GM19193 (cell line): ENCODE measurements around the gene SMYD1.

Experiments used
- POLR2A ChIP-seq: IDR thresholded peaks from 4 replicates; pipeline ENCODE4 v1.6.1; 2011; ENCODE audit not compliant: insufficient read depth, insufficient read length; ENCODE audit errors: extremely low read depth

Gene SMYD1

DNA sequence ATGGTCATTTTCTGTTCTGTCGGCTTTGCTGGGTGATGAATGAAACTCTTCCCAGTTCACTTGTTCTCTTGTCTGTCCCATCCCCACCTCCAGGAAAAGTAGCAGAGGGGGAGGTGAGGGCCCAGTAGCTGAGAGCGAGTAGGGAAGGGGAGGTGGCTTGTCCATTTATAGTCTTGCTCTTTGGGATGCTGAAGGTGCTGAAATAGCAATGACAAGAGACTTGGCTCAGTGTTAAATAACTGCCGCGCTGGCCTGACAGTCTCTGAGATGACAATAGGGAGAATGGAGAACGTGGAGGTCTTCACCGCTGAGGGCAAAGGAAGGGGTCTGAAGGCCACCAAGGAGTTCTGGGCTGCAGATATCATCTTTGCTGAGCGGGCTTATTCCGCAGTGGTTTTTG, at the start of gene SMYD1:
Gene SMYD1, plus strand, starts transcription at position 228 of the 400 bp plus-strand sequence. Its CDS starts 40 bp downstream, at position 268.
- no peak for TF ChIP-seq POLR2A

GRCh38 chr2:88018909-88019308, 48.7 kb upstream of the SMYD1 start:
- no peak for TF ChIP-seq POLR2A

DNA sequence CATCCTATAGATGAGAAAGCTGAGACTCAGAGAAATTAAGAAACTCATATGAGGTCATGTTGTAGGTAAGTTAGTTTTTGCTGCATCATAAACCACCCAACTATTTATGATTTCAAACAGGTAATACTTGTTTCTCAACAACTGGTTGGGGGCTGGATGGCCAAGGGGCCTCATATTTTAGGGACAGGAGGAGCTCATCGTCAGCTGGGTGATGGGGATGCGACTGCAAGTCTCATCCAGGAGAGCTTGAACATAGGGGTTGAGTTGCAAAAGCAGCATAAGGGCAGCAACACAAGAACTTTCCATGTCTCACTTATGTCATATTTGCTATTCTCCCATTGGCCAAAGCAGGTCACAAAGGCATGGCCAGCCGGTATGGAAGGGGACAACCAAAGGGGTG, 47.6 kb upstream of the SMYD1 start:
- no peak for TF ChIP-seq POLR2A

DNA sequence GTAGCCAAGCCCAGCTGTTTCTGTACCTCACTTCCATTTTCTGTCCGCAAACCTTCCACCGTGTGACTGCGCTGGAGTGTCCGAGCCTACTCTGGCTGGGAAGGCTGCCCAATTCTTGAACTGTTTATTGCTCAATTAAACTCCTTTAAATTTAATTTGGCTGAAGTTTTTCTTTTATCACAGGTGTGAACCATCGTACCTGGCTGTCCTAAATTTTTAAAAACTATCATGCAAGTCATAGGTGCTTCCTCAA, 45.0 kb upstream of the SMYD1 start:
- TF ChIP-seq POLR2A: no peak

DNA sequence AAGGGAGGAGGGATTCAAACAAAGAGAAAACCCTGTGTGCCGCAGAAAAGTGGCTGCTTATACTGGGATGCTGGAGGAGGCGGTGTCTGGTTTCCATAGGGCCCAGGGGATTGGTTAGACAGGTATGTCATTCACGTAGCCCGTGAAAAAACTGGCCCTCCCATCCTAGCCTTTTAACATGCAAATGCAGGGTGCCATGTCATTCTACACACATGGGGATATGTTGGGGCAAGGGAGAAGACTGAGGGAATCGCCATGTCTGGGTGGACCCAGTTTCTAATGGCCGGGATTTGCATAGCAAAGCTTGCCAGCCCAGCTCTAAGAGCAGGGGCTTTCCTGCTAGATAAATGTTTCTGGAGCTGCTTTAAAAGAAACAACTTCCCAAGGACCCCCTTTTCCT, 43.1 kb upstream of the SMYD1 start:
- no peak for TF ChIP-seq POLR2A

DNA sequence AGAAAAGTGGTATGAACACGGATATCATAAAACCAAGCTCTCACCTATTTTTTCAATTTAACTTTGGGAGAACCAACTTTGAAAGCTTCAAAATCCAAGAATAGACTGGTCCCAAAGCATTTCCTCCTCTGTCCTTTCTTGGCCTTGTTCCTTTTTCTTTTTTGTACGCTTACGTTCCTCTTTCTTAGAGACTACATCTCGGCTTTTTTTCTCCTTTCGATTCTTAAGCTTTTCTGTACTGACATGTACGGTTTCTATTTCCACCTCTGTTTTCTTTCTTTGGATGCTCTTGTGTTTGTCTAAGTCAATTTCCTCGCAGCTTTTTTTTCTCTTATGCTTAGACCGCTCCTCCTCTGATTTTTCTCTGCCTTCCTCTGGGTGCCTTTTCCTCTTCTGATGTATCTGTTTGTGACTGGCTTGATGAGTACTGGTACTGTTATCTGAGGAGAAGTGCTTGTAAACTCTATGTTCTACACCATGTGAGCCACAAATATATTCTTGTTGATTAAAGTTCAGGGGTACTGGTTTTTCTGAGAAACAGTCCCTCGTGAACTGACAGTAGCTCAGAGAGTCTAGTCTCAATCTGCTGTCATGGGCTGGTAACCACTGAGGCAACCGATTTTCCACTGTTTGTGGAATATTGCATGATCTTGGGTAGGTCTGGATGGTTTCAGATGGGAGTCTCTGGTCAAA, 39.8 kb upstream of the SMYD1 start:
- no peak for TF ChIP-seq POLR2A

DNA sequence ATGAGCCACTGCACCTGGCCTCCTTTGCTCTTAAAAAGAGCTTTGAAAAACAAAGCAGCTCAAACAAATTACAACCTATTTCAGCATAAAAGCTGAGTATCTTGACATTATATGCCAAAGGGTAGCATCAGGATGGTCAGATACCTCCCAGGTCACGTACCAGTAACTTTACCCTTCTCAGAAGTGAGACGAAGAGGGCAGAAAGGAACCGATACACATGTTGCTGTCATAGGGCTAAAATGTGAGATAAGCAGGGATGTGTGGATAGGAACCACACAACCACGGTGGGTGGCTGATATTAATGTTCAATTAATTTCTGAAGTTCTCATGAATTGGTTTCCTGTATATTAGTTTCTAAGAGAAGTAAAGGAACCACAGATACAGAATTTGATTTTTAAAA, 38.7 kb upstream of the SMYD1 start:
- no peak for TF ChIP-seq POLR2A

GRCh38 chr2:88032070-88032702, 35.4 kb upstream of the SMYD1 start:
- TF ChIP-seq POLR2A: no peak

DNA sequence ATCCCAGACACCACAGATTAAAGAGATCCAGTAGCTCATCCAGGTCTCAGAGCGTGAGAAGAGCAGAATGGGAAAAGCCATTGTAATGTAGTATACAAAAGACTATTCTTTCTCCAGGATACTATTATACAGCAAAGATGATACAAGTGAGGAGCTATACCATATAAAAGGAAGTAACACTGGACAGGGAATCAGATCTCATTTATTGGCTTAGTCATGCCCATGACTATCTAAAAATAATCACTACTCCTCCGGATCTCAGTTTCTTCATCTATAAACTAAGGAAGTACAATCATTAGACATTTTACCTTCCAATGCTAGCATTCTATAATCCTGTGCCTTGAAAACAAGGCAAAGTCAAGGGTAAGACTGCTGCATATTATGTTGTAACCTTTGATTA, 31.4 kb upstream of the SMYD1 start:
- no peak for TF ChIP-seq POLR2A

DNA sequence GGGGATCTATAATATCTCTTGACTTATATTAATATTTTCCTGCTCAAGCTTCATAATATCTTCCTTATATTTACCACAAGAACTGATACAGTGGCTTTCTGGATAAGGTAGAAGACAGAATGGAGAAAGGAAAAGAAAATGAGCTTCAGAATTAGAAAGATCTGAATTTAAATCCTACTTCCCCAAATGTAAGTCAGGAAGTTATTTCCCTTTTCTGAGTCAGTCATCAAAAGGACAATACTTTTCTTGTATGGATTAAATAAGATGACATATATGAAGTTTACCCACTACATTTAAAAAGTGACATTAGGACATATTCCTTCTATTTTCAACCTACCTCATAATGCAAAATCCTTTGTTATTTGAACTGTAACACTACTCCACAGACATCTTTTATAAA, 31.0 kb upstream of the SMYD1 start:
- TF ChIP-seq POLR2A: no peak

DNA sequence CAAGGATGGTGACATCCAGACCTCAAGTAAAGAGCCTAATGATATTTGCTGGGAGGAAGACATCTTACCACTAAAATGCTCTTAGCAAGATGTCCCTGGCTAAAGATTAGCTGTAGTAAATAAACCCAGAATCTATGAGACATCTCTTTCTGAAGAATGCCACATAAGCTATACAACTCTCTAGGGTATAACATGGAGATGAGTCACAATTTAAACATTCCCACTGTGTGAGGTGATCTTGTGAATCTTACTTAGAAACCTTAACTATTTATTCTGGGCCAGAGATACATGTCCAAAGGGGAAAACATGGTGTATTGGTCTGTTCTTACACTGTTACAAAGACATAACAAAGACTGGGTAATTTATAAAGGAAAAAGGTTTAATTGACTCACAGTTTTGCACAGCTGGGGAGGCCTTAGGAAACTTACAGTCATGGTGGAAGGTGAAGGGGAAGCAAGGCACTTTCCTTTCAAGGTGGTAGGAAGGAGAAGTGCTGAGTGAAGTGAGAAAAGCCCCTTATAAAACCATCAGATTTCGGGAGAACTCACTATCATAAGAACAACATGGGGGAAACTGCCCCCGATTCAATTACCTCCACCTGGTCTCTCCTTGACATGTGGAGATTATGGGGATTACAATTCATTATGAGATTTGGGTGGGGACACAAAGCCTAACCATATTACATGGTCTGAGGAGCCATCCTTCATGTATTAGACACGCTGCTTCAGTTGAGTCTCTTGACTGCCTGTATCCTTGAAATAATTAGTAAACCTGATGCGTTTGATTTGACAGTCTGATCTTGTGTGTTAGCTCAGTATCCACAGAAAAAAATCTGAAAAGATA, 29.1 kb upstream of the SMYD1 start:
- TF ChIP-seq POLR2A: no peak

DNA sequence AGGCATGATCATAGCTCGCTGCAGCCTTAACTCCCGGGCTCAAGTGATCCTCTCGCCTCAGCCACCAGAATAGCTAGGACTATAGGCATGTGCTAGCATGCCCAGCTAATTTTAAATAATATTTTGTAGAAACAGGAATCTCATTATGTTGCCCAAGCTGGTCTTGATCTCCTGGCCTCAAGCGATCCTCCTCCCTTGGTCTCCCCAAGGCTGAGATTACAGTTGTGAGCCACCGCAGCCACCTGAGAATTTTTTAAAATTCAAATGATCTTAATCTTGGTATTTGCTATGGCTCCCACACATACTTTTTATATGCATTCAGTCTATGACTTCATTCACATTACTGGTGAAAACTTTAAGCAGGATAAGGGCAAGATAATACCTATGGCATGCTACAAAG, 25.1 kb upstream of the SMYD1 start:
- TF ChIP-seq POLR2A: no peak

GRCh38 chr2:88048541-88048940, 19.1 kb upstream of the SMYD1 start:
- no peak for TF ChIP-seq POLR2A

GRCh38 chr2:88049622-88050021, 18.0 kb upstream of the SMYD1 start:
- TF ChIP-seq POLR2A: no peak

DNA sequence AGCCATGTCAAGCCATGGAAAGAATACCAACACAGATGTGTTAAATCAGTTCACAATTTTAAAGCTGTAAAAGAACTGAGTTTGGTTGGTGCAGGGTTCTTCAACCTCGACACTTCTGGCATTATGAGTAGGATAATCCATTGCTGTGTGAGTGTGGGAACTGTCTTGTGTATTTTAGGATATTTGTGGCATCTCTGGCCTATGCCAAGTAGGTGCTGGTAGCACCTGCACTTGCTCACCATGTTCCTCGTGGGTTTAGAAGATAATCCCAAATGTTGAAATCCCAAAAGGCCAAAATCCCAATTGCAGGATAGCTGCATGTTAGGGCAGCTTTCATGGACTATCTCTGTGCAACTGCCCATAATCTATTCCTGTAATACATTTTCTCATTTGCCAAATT, 15.8 kb upstream of the SMYD1 start:
- no peak for TF ChIP-seq POLR2A

GRCh38 chr2:88053296-88053695, 14.3 kb upstream of the SMYD1 start:
- no peak for TF ChIP-seq POLR2A
